SK-N-SH treated with all-trans-retinoic acid at 6 μM for 48 hours (cell line): Measurements from ENCODE around the gene ANKS1A.

ENCODE experiments used
- BACH2 ChIP-seq: fragments of 250-450 bp; sonication (Bioruptor Pico); IDR thresholded peaks from 2 replicates; pipeline ENCODE4 v1.9.0; 2021; ENCODE audit warnings: mild to moderate bottlenecking, borderline replicate concordance
- CREB5 ChIP-seq: fragments of 250-450 bp; sonication (Bioruptor Pico); IDR thresholded peaks from 2 replicates; pipeline ENCODE4 v1.5.1; 2020; ENCODE audit warnings: low read depth, mild to moderate bottlenecking, moderate library complexity
- ESRRG ChIP-seq: fragments of 250-450 bp; sonication (Bioruptor Pico); IDR thresholded peaks from 2 replicates; pipeline ENCODE4 v1.6.1; 2021; ENCODE audit warnings: mild to moderate bottlenecking
- GLIS3 ChIP-seq: fragments of 250-450 bp; sonication (Bioruptor Pico); IDR thresholded peaks from 2 replicates; pipeline ENCODE4 v1.5.0; 2020; ENCODE audit warnings: mild to moderate bottlenecking, moderate library complexity
- PATZ1 ChIP-seq: fragments of 250-450 bp; sonication (Bioruptor Pico); IDR thresholded peaks from 2 replicates; pipeline ENCODE4 v1.8.0; 2020; ENCODE audit warnings: mild to moderate bottlenecking, moderate library complexity, borderline replicate concordance
- POU6F1 ChIP-seq: fragments of 250-450 bp; sonication (Bioruptor Pico); IDR thresholded peaks from 2 replicates; pipeline ENCODE4 v1.8.0; 2021; ENCODE audit warnings: low read depth, mild to moderate bottlenecking, moderate library complexity, borderline replicate concordance
- RARB ChIP-seq: fragments of 250-450 bp; sonication (Bioruptor Pico); IDR thresholded peaks from 2 replicates; pipeline ENCODE4 v1.8.0; 2021; ENCODE audit warnings: mild to moderate bottlenecking, moderate library complexity
- TSHZ2 ChIP-seq: fragments of 250-450 bp; sonication (Bioruptor Pico); IDR thresholded peaks from 2 replicates; pipeline ENCODE4 v1.5.0; 2020; ENCODE audit warnings: mild to moderate bottlenecking, moderate library complexity
- ZNF565 ChIP-seq: fragments of 450-650 bp; formaldehyde crosslinking; conservative IDR thresholded peaks from 2 replicates; pipeline ENCODE4 v1.5.0; 2020; ENCODE audit warnings: low read depth, mild to moderate bottlenecking, moderate library complexity
- ZNF70 ChIP-seq: fragments of 450-650 bp; formaldehyde crosslinking; IDR thresholded peaks from 2 replicates; pipeline ENCODE4 v1.5.0; 2020; ENCODE audit warnings: mild to moderate bottlenecking, moderate library complexity

- TF ChIP-seq PATZ1, result no peak
- TF ChIP-seq ZNF70 (CRISPR knock-in tag), result no peak
- no peak for TF ChIP-seq TSHZ2 (CRISPR knock-in tag)
- no peak for TF ChIP-seq GLIS3 (CRISPR knock-in tag)
- TF ChIP-seq ZNF565 (CRISPR knock-in tag), result no peak
- TF ChIP-seq ESRRG (CRISPR knock-in tag), result no peak
- no peak for TF ChIP-seq CREB5 (CRISPR knock-in tag)
- no peak for TF ChIP-seq BACH2
- no peak for TF ChIP-seq POU6F1 (CRISPR knock-in tag)
- TF ChIP-seq RARB (CRISPR knock-in tag), result no peak
These were observed 60.6 kb downstream of the ANKS1A start for GRCh38 chr6:34949636-34950035.
